Nephron progenitor cell (in vitro differentiated cells): Measurements from ENCODE around the gene CTDSPL.

Experiments used
- DNase-seq: peaks from one replicate; pipeline ENCODE4 v3.0.0; 2021
- H3K27ac Mint-ChIP-seq: 2 replicates; pipeline ENCODE4 v1.8.0; 2021; ENCODE audit warnings: mild to moderate bottlenecking, moderate library complexity, mixed read lengths
- H3K27me3 Mint-ChIP-seq: 2 replicates; pipeline ENCODE4 v1.8.0; 2021; ENCODE audit warnings: mild to moderate bottlenecking, low read depth, mixed read lengths; ENCODE audit not compliant: poor library complexity
- H3K36me3 Mint-ChIP-seq: 2 replicates; pipeline ENCODE4 v1.8.0; 2021; ENCODE audit warnings: low read depth, mixed read lengths
- H3K4me1 Mint-ChIP-seq: 2 replicates; pipeline ENCODE4 v1.8.0; 2021; ENCODE audit warnings: mixed read lengths
- H3K4me3 Mint-ChIP-seq: 2 replicates; pipeline ENCODE4 v1.8.0; 2021; ENCODE audit warnings: mild to moderate bottlenecking, moderate library complexity, mixed read lengths
- H3K9me3 Mint-ChIP-seq: 2 replicates; pipeline ENCODE4 v1.8.0; 2021; ENCODE audit warnings: mild to moderate bottlenecking, moderate library complexity, mixed read lengths
- CTCF ChIP-seq: fragments of 200-600 bp; sonication (generic); IDR thresholded peaks from 2 replicates; pipeline ENCODE4 v1.5.0; 2021; ENCODE audit warnings: antibody characterized with exemption

Gene CTDSPL

GRCh38 chr3:37836589-37836988, 25.1 kb upstream of the CTDSPL start:
- peaks cover 26% of the 10 kb centered on the region for H3K36me3 Mint-ChIP-seq
- peaks cover 3% of the 10 kb centered on the region for H3K27me3 Mint-ChIP-seq
- peaks cover 22% of the 10 kb centered on the region for H3K4me1 Mint-ChIP-seq
- no peak overlapping the region for H3K27ac Mint-ChIP-seq
- TF ChIP-seq CTCF: no peak
- H3K9me3 Mint-ChIP-seq: peaks cover 5% of the 10 kb centered on the region
- DNase-seq: no peak
- H3K4me3 Mint-ChIP-seq: no peak overlapping the region

GRCh38 chr3:37847689-37848088, 14.0 kb upstream of the CTDSPL start:
- TF ChIP-seq CTCF: no peak
- H3K4me1 Mint-ChIP-seq: peaks cover 8% of the 10 kb centered on the region
- H3K4me3 Mint-ChIP-seq: no peak overlapping the region
- peaks cover 66% of the 10 kb centered on the region for H3K36me3 Mint-ChIP-seq
- H3K27ac Mint-ChIP-seq: no peak overlapping the region
- peaks cover 6% of the 10 kb centered on the region for H3K9me3 Mint-ChIP-seq
- no peak for DNase-seq
- peaks cover 9% of the 10 kb centered on the region for H3K27me3 Mint-ChIP-seq

GRCh38 chr3:37849146-37849923, 12.3 kb upstream of the CTDSPL start:
- Mint-ChIP-seq H3K36me3 (peaks cover 53% of the 10 kb centered on the region), H3K9me3 (no peaks in the 10 kb centered on the region), H3K27me3 (peaks cover 3% of the 10 kb centered on the region), H3K4me3 (no peak overlapping the region), H3K4me1 (peaks cover 10% of the 10 kb centered on the region), H3K27ac (no peak overlapping the region)
- no peak for DNase-seq
- no peak for TF ChIP-seq CTCF

- H3K27me3 Mint-ChIP-seq: peaks cover 3% of the 10 kb centered on the region
- peaks cover 10% of the 10 kb centered on the region for H3K4me1 Mint-ChIP-seq
- DNase-seq: no peak
- no peak for TF ChIP-seq CTCF
- H3K9me3 Mint-ChIP-seq: no peaks in the 10 kb centered on the region
- no peak overlapping the region for H3K4me3 Mint-ChIP-seq
- peak overlapping the region; percentile 80 for H3K27ac Mint-ChIP-seq
- peaks cover 30% of the 10 kb centered on the region for H3K36me3 Mint-ChIP-seq
Measured at GRCh38 chr3:37852097-37852496, 9.6 kb upstream of the CTDSPL start.

- TF ChIP-seq CTCF: no peak
- peaks cover 23% of the 10 kb centered on the region for H3K36me3 Mint-ChIP-seq
Measured at GRCh38 chr3:37852771-37853170, 8.9 kb upstream of the CTDSPL start.

More at GRCh38 chr3:37852771-37853170, 8.9 kb upstream of the CTDSPL start:
- H3K4me3 Mint-ChIP-seq: no peak overlapping the region
- peaks cover 3% of the 10 kb centered on the region for H3K27me3 Mint-ChIP-seq
- H3K27ac Mint-ChIP-seq: no peak overlapping the region
- H3K4me1 Mint-ChIP-seq: peaks cover 10% of the 10 kb centered on the region
- no peaks in the 10 kb centered on the region for H3K9me3 Mint-ChIP-seq
- no peak for DNase-seq
